GM21423 (cell line): Measurements from ENCODE around the gene MTNR1A.

Experiments used
- ATAC-seq: cut with Tn5 transposase; IDR thresholded peaks from one replicate; pipeline ENCODE4 v1.9.1; 2021; ENCODE audit warnings: mild to moderate bottlenecking, moderate library complexity; ENCODE audit not compliant: unreplicated experiment

Gene MTNR1A

DNA sequence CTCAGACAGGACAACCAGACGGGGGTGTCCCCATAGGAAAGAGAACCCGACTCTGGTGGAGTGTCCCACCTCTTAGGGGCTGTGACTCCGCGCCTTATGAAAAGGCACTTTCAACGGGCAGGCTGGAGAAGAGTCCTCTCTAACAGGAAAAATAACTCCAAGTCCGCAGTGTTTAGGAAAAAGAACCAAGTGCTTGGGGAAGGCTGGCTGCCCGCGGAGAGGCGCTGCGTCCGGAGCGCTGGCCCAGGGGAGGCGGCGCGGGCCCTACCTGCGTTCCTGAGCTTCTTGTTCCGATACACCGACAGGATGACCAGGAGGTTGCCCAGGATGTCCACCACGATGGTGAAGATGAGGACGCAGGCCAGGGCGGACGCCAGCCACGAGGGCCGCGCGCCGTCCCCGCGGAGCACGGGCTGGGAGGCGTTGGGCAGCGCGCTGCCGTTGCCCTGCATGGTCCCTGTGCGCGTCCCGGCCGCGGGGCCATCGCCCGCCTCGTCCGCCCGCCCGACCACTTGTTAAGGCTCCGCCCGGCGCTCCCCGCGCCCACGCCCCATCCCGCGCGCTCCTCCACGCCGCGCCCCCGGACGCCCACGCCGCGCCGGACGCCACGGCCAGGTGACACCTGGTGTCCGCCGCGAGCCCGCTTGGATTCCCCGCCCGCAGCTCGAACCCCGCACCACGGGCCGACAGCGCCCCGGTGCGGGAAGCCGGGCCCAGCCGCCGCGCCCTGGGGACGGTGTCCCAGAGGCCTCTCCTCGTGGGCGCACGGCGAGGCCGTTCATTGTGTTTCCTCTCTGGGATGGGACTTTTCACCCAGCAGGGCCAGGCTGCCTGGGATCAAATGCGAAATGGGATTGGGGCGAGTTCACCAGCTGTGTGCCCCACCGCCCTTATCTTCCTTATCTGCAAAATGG lies at the start of gene MTNR1A:
MTNR1A (minus strand) TSS at position 654 of the 914 bp plus-strand sequence; CDS start at position 452, 202 bp downstream.
- no peak for ATAC-seq

DNA sequence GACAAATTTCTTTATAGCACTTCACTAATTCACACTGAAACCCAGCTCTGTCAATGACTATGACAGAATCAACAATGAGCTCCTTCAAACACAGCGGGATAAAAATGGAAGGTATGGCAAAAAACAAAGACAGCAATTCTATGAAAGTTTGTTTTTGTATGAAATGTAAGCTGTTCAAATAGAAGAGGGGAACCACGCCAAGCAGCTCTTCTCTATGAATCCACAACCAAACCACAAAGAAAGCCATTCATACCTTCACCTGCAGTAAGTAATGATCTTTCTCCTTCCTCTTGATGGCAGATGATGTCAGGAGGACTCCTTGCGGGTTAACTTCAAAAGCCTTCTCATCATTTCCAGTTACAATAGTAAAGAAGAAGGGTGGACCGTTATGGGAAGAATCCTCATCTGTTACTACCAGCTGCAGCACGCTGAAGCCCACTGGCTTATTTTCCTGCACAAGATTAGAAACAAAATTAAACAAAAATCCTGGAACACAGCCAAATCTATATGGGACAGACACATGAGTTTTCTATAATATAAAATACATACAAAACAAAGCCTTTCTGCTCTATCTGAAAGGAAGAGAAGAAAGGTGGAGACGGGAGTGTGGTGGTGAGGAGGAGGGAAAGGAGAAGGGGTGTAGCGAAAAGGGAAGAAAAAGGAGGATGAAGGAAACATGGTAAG lies 48.9 kb upstream of the MTNR1A start:
- ATAC-seq, result no peak

DNA sequence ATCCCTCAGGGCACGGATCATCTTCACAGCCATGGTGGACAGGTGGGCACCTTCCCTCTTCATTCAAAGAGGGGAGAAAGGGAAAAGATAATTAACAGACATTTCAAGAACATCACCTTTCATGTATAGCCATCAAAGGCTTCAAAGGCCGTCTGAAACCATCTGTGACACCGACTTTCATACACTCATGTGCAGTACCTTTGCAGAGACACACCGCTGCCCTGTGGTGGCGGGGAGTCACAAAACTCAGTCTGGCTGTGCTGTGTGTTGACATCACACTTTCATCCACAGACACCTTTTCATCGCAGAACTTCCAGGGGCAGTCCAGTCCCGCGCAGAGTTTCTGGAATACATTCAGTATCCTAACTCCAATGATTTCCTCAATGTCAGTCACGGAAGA lies 47.6 kb upstream of the MTNR1A start:
- no peak for ATAC-seq

DNA sequence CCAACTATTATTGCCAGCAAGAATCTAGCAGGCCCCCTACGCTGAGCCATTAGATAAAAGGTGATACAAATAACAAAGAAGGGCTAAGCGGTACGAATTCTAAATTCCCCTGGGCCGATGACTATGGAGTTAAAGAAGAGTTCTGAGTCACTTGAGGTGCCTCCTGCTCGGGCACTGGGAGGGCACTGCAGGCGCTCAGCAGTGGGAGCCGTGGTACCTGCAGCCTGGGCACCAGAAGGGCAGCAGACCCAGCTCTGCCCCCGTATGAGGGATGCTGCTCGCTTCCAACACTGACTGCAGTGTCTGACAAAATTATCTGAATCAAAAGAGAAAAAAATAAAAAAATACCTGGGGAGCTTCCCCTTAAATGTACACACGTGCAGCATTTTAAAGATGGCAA lies 44.1 kb upstream of the MTNR1A start:
- no peak for ATAC-seq

DNA sequence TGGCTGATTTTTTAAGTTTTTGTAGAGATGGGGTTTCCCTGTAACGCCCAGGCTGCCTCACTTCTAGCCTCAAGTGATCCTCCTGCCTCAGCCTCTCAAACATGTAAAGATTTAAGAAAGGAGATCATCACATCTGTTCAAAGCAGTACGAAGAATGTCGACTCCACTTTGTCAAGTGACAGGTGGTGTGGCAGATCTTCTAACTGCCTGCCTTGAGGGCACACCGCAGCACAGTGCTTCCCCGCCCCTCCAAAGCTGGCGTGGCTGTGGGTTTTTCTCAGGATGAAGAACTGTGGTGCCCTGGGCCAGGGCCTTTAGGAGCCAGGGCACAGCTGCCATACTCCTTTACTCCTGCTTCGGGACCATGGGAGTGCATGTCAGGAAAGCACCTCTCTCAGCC lies 43.3 kb upstream of the MTNR1A start:
- no peak for ATAC-seq

DNA sequence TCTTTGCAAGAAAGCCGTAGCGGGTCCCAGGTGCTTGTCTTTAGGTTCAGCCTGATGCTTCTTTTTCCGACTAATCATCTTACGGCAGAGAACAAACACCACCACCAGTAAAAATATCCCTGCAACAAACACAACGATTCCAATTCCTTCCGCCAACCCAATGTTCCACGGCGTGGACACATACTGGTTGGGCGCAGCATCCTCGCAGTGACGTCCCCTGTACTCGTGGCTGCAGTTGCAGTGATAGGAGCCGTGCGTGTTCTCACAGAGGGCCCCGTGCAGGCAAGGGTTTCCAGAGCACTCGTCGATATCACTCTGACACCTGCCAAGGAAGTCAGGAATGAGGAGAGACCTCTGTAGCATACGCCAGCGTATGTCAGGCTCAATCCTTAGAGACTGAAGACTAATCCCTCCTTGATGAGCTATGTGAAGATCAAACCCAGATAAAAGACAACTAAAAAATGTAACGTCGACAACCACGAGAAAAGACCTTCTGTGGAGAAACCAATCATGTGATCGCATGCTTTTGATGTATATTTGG lies 41.6 kb upstream of the MTNR1A start:
- no peak for ATAC-seq

DNA sequence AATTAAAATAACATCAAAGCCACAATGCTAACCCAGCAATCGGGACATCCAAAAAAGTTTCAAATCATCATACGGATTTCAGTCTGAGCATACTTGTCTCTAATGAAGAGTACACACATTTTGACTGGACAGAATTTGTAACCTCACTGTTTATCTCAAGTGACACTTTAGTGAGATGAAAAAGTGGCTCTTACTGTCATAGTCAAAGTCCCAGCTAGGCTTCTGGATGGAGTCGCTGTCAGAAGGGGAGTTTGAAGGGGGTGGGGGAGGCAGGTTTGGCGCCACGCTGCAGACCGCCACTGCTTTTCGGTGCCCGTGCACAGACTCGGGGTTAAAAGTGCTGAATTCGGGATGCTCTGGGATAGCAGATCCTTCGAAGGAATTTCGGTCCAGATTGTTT lies 41.0 kb upstream of the MTNR1A start:
- ATAC-seq, result no peak

DNA sequence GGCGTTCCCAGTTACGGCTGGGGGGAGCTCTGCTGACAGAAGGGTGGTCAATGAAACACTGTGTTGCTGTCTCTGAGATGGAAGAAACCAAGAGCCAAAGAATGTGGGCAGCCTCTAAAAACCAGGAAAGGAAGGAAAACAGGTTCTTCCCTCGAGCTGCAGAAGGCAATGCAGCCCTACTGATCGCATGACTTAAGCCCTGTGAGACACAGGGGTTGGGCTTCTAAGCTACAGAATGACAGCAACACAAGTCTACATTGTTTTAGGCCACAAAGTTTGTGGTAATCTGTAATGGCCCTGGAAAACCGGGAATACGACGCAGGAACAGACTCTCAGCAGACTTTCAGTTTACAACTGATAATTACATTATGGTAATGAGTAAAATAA lies 38.2 kb upstream of the MTNR1A start:
- ATAC-seq, result no peak

DNA sequence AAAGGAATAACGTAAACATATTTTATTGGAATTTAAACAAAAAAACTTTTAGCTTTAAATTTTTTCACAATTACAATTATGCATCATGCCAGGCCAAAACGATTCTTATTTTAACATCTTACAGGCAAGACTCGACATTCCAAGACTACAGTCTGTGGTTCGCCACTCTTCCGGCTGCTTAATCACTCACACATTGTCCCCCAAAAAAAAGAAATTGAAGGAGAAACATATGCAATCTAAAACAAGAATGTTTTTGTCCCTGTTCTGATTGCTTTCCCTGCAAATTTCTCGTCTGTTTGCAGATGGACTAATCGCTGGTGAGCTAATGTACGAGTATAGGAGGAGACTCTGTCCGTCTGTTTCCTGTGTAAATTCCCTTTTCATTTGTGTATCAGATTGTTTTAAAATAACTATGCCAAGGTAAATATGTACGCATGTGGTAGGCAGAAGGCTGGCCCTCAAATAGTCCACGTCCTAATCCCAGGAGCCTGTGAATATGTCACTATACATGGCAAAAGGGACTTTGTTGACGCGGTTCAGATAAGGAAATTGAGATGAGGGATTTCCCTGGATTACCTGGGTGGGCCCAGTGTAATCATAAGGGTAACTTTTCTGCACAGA lies 37.7 kb upstream of the MTNR1A start:
- ATAC-seq, result no peak

DNA sequence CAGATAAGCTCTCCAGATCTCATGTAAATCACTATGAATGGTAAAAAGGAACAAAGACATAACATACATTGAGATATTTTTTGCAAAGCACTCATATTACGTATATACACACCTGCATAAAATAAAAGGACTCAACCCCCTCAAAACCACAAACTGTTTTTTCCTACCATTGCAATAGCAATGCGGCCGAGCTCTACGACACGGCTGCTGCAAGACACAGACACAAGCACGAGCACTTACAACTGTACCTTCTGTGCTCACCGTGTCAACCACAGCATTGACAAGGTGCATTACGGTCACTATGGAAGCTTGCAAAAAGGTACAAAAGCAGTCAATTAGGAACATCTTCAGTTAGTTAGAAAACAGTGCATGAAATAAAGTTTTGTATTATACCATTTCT lies 37.1 kb upstream of the MTNR1A start:
- no peak for ATAC-seq

DNA sequence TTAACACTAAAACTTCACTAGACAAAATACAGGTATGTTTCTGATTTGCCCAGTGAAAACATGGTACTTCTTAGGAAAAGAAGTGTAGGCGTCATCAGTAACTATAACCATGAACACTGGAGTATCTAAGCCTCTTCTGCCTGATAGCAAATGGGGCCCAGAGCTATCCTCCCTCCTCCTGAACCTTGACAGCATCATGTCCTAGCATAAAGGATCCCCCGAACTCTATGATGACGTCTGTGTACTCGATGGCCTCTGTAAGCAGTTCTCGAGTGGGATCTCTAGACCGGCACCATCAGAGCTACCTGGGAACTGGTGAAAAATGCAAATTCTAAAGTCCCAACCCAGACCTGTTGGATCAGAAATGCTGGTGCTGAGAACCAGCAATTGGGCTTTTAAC lies 36.3 kb upstream of the MTNR1A start:
- ATAC-seq, result no peak

DNA sequence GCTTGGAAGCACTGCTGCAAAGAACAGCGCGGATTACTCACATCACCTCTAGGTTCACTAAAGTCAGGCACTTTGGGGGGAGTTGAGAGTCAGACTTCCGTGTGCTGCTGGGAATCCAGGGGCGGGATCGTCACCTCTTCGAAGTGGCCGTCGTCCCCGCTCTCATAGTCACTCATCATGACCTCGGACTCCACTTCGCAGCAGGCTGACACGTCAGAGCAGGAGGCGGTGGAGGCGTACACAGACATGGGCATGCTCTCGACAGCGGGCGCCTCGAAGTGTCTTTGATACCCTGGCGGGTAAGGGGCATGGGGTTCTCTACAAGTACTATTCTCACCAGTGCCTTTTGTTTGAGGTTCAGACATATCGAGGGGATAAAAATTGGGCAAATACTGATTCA lies 33.1 kb upstream of the MTNR1A start:
- no peak for ATAC-seq

DNA sequence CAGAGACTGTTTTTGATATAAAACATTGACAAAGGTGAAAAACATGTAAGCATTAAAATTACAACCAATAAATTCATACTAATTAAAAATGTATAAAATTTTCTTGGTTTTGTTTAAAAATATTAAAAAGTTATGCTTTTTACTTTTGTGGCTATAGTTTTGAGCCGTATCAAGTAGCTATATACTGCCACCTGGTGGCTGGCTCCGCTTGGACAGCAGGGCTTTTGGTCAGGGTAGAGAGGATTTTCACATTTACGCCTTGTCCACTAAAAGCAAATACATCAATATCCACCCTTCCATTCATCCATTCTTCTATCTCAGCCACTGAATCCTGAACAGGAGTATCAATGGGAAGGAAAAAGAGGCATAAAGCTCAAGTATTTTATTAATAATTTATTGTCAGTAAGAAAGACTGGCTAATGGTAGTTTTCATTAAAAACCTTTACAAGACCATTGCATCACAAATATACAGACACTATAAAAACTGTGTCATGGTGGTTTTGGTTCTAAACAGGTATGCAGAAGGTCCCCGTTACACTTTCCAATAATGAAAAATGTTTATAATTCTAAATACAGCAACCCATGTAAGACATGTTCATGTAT lies 32.1 kb upstream of the MTNR1A start:
- peak; percentile 72 for ATAC-seq

DNA sequence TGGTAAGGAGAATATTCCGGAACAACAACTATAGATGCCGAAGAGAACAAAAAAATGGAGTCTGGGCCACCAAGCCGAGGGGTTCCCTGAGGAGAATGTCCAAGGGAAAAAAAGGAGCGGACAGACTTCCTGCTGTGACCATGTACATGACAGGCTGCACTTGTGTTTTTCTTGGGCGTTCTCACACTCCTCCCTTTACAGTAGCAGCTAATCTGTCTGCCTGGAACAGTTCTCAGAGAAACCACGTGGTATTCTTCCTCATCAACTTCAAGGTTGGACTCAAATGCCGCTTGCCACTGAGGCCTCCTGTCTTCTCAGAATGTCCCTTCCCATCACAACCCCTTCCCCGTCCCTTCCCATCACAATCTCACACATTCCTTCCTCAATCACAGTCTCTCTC lies 30.8 kb upstream of the MTNR1A start:
- ATAC-seq, result no peak

DNA sequence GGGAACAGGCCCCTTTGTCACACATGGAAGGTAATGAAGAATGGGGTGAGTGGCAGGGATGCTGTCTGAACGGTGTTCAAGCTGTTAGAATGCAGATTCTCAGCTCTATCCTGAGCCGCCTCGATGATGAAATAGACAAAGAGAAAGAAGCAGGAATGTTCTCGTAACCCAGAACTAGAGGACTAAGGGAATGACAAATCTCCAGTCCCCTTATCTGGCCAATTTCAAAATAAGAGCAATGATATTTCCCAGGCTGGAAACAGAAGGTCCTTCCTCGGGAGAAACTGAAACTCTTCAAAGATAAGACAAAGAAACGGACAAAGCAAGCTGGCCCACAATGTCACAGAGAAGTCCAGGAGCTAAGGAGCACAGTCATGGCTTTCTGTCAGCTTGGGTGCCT lies 29.5 kb upstream of the MTNR1A start:
- no peak for ATAC-seq

DNA sequence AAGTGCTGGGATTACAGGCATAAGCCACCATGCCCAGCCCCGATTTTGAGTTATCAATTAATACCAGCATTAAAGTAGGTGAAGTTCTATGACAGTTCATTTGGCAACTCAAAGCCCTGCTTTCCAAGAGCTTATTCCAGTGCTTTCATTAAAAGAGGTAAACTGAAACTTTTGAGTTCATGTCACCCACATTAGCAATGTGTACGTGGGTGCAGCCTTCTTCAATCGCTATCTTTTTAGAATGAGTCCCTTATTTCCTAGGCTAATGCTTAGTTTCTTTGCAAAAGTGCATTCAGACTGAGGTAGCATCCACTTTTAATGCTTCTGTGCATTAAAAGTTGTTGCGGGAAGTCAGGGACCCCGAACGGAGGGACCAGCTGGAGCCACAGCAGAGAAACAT lies 26.1 kb upstream of the MTNR1A start:
- no peak for ATAC-seq

DNA sequence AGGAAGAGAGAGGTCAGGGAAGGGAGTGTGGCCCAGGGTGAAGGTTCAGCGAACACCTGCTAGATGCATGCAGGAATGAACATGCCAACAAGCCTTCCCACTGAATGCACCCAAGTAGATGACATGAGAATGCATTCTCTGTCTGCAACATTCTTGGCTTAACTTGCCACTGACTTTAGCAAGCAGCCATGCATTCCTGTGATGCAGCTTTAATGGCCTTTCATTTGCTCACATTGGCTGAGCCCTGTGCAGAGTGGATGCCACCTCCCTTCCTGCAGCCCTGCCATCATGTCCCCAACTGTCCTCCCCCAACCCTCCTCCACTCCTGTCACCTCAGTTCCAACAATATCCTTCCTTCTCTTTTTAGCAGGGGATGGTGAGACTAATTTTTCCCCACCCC lies 25.3 kb upstream of the MTNR1A start:
- ATAC-seq, result no peak

DNA sequence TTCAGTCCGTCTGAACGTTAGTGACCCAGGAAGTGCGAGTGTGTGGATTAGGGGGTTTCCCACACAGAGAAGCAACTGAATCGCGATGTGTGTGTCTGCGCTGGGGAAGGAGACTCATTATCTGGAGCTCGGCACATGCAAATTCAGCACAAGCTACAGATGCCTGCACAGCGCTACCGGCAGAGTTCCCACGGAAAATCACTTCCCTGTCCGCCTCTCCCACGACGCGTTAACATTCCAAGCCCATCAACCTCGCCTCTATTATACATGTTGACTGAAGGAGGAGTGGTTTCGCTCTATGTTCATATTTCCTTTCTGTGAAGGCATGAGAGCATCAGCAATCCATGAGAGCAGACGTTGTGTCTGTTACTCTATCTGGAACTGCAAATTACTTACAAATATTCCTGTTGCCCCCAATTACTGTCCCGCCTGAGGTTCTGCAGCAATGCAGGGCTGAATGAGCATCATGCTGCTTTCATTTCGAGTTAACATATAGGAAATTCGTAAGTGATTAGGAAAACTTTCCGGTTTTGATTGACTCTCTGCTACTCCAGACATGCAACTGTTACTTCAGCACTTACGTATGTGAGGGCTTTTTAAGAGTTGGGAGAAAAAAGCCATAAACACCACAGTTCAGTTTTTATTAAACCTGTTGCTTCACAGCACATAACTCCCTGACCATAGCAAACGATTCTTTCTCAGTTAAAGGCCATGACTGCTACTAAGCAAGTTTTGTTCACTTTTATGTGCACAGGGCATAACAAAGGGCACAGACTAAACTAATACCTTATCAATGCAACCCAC lies 15.0 kb upstream of the MTNR1A start:
- ATAC-seq, result no peak

DNA sequence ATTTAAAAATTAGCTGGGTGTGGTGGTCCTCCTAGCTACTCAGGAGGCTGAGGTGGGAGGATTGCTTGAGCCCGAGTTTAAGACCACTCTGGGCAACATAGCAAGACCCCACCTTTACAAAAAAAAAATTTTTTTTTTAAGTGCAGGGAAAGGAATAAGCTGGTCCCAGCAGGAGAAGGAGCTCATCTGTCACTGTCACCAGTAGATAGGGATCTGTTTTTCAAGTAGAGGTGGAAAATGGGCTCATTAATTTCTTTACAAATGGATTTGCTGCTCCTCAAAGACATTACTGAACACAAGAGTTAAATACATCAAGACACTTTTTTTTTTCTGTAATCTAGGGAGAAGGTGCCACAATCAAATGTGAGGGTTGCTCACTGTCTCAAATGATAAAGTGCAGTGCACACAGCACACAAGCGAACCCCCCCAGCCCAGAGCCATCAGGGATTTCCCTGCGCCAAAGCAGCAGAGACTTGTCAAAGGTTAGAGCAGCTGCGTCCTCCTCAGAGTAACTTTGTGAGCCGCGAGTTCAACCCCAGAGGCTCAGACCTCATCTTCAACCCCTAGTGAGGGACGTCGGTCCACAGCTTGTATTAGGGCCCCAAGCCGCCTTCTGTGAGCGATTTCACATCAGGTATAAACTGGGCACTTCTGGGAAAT lies 14.3 kb upstream of the MTNR1A start:
- no peak for ATAC-seq

DNA sequence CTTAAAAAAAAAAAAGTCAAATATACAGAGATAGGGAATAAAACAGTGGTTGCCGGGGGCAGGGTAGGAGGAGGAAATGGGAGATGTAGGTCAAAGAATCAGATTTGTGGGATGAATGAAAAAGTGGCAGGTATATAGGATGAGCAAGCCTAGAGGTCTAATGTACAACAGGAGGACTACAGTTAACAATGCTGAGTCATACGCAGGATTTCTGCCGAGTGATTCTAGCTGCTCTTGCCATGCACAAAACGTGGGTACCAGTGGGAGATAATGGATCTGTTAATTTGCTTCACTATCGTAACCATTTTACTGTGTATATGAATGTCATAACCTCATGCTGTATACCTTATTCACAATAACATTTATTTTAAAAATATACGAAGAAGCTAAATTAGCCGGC lies 10.7 kb upstream of the MTNR1A start:
- ATAC-seq, result no peak
